Stimulated activated CD4-positive, alpha-beta T cell treated with anti-CD3 and anti-CD28 coated beads, Interleukin-4, amount 100 ng/mL, for 48 hours (primary cell): Measurements from ENCODE around the gene ITPK1.

Source experiments
- DNase-seq, 2 donors: peaks; one replicate each; pipeline ENCODE4 v3.0.0-alpha.2; 2020; ENCODE audit warnings: low read depth in 2 of 2

ITPK1 gene

DNA sequence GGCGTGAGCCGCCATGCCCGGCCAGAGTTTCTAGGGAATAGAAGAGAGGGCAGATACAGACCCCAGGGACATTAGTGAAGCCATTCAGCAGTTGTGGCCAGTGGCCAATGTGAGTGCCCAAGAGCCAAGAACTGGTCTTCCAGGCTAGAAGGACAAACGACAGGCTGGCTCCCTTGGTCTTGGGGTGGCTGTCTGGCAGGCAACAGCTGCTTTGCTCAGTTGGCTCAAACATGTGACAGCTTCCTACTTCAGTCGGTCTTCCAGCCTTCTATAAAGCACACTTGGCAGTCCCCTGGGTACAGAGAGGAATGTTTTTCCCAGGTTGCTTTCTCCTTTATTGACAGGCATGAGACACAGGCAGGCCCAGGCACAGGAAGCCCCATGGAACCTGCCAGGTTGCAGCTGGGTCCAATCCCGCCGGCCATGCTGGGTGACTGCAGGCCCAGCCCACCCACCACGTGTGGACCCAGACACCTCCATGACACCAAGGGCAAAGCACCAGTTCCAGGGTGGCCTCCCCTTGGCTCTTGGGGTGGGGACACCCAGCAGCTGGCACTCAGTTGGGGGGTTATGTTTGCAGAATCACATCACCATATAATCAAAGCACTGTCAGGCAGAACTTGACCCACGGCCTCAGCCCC is 177.4 kb downstream of the ITPK1 start:
- DNase-seq = no peak

- no peak for DNase-seq
These were observed 178.4 kb downstream of the ITPK1 start for GRCh38 chr14:92937051-92937937.

- DNase-seq = no peak
These were observed 179.6 kb downstream of the ITPK1 start for GRCh38 chr14:92936085-92936484.

DNA sequence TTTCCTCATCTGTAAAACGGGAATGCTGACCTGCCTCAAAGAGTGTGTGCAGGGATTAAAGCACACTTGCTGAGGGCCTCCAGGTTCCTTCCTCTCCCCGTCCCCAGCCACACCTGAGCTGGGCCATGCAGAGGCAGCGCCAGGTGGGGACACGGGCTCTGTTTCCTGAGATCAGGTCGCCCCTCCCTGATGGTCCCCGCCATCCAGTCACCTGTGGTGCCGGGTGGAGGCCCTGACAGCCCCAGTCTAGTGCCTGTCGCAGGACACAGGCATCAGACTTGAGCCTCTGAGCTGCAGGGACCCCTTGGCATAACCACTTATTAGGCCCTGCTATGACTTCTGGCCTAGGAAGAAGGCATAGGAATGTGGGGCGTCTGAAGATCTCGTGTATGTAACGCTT is 180.3 kb downstream of the ITPK1 start:
- DNase-seq = no peak

DNA sequence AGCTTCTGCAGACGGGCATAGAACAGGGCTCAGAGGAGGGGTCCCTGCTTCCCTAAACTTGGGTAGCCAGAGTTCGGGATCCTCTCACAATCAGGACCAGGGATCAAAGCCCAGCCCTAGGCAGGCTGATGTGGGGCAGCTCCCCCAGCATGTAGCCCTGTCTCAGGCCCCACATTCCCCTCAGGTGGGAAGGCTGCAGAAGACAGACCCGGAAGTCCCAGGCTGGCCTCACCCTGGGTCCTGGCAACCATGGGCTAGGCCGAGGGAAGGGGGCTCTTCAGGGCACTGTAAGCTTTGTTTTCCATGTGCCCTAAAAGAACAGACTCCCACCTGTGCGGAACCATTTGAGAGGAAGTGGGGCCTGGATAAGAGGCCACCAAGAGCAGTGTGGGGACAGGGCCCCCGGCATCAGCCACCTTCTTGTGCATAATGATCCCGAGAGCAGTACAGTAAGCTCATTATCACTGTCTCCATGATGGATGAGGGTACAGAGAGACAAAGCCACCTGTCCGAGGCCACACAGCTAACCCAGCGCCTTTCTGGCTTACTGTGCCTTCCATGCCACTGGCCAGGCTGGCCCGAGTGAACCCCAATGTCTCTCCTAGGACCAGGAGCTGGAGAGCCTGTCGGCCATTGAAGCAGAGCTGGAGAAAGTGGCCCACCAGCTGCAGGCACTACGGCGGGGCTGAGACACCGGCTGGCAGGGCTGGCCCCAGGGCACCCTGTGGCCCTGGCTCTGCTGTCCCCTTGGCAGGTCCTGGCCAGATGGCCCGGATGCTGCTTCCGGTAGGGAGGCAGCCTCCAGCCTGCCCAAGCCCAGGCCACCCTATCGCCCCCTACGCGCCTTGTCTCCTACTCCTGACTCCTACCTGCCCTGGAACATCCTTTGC is 181.3 kb downstream of the ITPK1 start:
- DNase-seq = no peak

- no peak for DNase-seq
These were observed 182.2 kb downstream of the ITPK1 start for GRCh38 chr14:92933481-92933880.

DNA sequence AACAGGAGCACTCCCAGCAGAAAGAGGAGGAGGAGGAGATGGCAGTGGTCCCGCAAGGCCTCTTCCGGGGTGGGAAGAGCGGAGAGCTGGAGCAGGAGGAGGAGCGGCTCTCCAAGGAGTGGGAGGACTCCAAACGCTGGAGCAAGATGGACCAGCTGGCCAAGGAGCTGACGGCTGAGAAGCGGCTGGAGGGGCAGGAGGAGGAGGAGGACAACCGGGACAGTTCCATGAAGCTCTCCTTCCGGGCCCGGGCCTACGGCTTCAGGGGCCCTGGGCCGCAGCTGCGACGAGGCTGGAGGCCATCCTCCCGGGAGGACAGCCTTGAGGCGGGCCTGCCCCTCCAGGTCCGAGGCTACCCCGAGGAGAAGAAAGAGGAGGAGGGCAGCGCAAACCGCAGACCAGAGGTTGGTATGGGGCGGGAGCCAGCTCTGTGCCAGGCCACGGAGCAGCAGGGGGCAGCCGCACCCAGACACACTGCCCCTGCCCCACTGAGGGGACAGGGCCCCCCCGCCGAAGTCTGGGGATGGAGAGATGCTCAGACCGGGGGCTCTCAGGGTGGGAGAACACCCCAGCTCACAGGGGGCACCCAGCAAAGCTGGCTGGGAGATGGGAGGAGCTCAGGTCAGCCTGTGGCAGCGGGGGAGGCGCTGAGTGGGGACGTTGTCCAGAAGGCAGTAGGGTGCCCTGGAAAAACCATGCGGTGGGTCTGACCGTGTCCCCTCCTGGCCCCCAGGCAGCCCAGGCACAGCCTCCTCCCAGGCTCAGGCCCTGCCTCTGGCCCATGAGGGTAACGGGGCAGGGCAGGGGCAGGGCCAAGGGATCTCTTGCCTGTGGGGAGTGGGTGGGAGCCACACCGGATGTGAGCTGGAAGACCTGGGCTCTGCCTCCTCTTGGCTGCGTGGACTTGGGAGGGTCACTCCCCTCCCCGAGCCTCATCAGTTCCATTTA is 183.0 kb downstream of the ITPK1 start:
- DNase-seq = no peak

DNA sequence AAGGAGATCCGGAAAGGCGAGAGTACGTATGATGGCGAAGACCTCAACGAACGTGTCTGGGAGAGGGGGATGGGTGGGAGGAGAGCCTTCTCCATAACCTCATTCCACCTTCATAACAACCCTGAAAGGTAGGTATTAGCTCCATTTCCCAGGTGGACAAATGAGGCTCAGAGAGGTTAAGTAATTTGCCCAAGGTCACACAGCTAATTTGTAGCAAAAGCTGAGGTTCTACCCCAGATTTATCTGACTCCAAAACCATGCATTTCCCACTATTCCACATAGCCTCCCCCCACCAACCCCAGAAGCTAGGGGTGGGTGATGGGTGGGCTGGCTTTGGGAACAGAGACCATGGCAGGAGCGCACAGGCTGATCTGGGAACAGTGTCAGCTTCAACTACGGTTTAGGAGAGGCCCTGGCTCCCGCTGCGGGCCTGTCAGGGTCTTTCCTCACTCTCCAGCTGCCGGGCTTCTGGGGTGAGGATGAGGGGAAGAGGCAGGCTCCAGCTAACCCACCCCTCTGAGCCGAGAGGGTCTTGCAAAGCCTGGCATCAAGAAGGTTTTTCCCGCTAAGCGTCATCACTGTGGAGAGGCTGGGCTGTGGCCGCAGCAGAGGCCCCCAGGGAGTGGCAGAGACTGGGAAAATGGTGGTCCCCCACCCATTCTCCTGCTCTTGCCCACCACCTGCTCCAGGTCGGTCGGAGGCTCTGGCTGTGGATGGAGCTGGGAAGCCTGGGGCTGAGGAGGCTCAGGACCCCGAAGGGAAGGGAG is 183.9 kb downstream of the ITPK1 start:
- no peak for DNase-seq

DNA sequence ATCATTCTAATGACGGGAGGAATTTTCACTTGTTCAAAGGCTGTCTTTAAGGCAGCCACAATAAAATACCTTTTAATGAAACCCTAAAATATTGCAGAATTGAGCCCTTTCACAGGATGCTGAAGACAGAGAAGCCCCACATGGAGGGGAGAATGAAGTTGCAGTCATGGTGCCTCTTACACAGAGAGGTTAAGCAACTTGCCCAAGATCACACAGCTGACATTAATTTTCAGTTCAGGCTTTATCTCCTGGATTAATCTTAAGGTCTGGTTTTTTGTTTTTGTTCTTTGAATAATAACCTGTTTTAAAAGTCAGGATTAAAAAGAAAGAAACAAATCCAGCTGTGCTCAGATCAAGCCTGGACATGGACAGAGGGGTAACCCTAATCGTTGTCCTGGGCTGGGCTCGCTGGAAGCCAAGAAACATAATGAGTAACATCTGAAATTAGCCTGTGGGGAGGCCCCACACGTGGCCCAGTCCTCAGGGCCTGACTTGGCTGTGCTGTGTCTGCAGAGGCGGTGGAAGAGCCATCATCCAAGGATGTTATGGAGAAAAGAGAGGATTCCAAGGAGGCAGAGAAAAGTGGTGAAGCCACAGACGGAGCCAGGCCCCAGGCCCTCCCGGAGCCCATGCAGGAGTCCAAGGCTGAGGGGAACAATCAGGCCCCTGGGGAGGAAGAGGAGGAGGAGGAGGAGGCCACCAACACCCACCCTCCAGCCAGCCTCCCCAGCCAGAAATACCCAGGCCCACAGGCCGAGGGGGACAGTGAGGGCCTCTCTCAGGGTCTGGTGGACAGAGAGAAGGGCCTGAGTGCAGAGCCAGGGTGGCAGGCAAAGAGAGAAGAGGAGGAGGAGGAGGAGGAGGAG is 184.8 kb downstream of the ITPK1 start:
- no peak for DNase-seq

- DNase-seq = no peak
These were observed 185.8 kb downstream of the ITPK1 start for GRCh38 chr14:92929689-92930608.

DNA sequence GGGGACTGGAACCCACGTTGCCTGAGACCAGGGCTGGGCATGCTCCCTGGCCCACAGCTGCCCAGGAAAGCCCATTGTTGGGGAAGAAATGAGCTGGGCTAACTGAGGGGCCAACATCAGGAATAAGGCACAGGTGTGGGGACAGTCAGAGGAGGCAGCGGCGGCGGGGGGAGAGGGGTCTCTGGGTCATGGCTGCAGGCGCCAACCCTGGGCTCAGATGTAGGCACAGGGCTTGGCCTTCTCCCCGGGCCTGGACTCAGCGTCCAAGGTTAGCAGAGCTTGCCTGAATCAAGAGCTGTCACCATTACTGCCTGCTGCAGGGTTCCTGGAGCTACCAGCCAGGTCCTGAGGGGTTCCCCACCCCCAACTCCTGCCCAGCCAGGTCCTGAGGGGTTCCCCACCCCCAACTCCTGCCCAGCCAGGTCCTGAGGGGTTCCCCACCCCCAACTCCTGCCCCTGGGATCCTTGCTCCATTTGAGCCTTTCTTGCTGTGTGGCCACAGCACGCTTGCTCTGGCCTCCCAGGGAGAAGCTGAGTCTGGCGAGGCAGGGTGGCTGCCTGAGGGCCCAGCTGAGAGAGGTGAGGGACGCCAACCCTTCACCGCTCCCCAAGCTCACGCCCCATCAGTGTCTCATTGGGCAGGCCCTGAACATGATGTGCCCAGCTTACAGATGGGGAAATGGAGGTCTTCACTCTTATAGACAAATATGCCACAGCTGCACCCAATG is 186.6 kb downstream of the ITPK1 start:
- no peak for DNase-seq

GRCh38 chr14:92928258-92928629 is 187.5 kb downstream of the ITPK1 start:
- no peak for DNase-seq

GRCh38 chr14:92927349-92928257 is 188.1 kb downstream of the ITPK1 start:
- DNase-seq = no peak

DNA sequence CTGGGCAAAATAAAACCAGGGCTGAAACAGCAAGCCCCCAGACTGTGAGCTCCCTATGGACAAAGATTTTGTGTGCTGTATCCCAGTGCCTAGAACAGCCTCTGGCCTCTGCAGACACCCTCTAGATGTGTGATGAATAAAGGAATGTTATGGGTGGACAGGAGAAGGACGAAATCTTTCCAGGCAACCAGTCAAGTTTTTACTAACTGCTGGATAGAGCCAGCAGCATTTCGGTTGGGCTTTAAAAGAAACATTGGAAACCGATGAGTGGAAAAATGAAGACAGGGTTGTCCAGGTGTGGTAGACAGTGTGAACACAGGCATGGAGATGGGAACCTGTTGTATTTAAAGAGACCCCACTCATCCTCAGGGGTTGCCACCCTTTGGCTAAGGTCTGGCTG is 188.8 kb downstream of the ITPK1 start:
- no peak for DNase-seq

GRCh38 chr14:92926180-92926845 is 189.4 kb downstream of the ITPK1 start:
- DNase-seq = no peak

DNA sequence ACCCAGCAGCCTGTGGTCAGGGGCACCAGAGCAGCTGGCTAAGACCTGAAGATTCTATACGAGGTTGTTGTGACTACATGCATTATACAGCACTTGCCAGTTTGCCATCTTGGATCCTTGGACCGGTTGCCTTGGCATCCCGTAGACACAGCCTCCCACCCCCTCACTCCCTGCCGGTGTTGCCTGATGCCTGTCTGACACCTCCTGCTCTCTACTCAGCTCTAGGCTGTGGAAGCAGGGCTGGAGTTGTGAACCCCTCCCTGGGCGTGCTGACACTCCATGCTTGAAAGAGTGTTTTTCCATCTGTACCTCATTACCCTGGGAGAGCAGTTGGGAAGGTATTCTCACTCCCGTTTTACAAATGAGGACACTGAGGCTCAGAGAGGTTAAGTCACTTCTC is 190.3 kb downstream of the ITPK1 start:
- no peak for DNase-seq
